GM23338 (cell line): Measurements from ENCODE around the gene CLPTM1L.

ENCODE experiments used
- CREB1 ChIP-seq: fragments of 250-450 bp; sonication (Bioruptor Pico); IDR thresholded peaks from 2 replicates; pipeline ENCODE4 v1.5.0; 2020; ENCODE audit warnings: low read depth, mild to moderate bottlenecking, moderate library complexity
- CTCF ChIP-seq, 2 experiments: fragments of 200-600 bp in 1 of 2; sonication (generic) in 1 of 2; conservative IDR thresholded peaks; 2 replicates each; pipeline versions ENCODE4 v1.5.1 to v1.6.1; 2016 to 2017; ENCODE audit warnings: antibody characterized with exemption in 2 of 2, low read depth in 2 of 2, mild to moderate bottlenecking in 2 of 2, moderate library complexity in 1 of 2
- EZH2 ChIP-seq: fragments of 200-600 bp; sonication (generic); IDR thresholded peaks from one replicate; pipeline ENCODE4 v1.8.0; 2017; ENCODE audit warnings: antibody characterized with exemption, mild to moderate bottlenecking, low read depth; ENCODE audit not compliant: unreplicated experiment
- EZH2phosphoT487 ChIP-seq: fragments of 200-600 bp; sonication (generic); IDR thresholded peaks from one replicate; pipeline ENCODE4 v1.8.1; 2018; ENCODE audit warnings: antibody characterized with exemption; ENCODE audit not compliant: unreplicated experiment
- JUNB ChIP-seq: IDR thresholded peaks from one replicate; pipeline ENCODE4 v1.6.1; 2016; ENCODE audit warnings: antibody characterized with exemption; ENCODE audit not compliant: unreplicated experiment
- NANOG ChIP-seq: IDR thresholded peaks from 2 replicates; pipeline ENCODE4 v1.6.1; 2016; ENCODE audit warnings: antibody characterized with exemption, borderline replicate concordance
- POLR2AphosphoS5 ChIP-seq: IDR thresholded peaks from 2 replicates; pipeline ENCODE4 v1.6.1; 2016; ENCODE audit warnings: antibody characterized with exemption, low read depth
- STAT1 ChIP-seq: IDR thresholded peaks from one replicate; pipeline ENCODE4 v1.6.1; 2016; ENCODE audit warnings: antibody characterized with exemption; ENCODE audit not compliant: unreplicated experiment
- ZNF114 ChIP-seq: fragments of 250-450 bp; sonication (Bioruptor Pico); IDR thresholded peaks from 2 replicates; pipeline ENCODE4 v1.5.0; 2020; ENCODE audit warnings: mild to moderate bottlenecking, moderate library complexity
- ZNF331 ChIP-seq: fragments of 250-450 bp; sonication (Bioruptor Pico); IDR thresholded peaks from 2 replicates; pipeline ENCODE4 v1.5.0; 2020; ENCODE audit warnings: low read depth, mild to moderate bottlenecking, moderate library complexity
- TF ChIP-seq, protein P1 (sequence below): IDR thresholded peaks from 2 replicates; pipeline ENCODE4 v1.6.1; 2016; ENCODE audit warnings: antibody characterized with exemption
- TF ChIP-seq, protein P2 (sequence below): IDR thresholded peaks from one replicate; pipeline ENCODE4 v1.6.1; 2018; ENCODE audit warnings: antibody characterized with exemption; ENCODE audit not compliant: unreplicated experiment
- TF ChIP-seq, protein P3 (sequence below): fragments of 250-450 bp; sonication (Bioruptor Pico); IDR thresholded peaks from 2 replicates; pipeline ENCODE4 v1.5.0; 2020; ENCODE audit warnings: mild to moderate bottlenecking, moderate library complexity

GRCh38 chr5:1298067-1298551 is 46.8 kb downstream of the CLPTM1L start:
- TF ChIP-seq CTCF (conservative IDR thresholded peaks at IDR 0.05; ENCODE audit: low read depth in 2 of 2) (no peak), ZNF331 (CRISPR knock-in tag) (no peak), EZH2 (no peak), EZH2phosphoT487 (no peak), JUNB (no peak), POLR2AphosphoS5 (no peak), STAT1 (no peak), NANOG (no peak), ZNF114 (no peak), CREB1 (CRISPR knock-in tag) (no peak)
- TF ChIP-seq, protein P1, sequence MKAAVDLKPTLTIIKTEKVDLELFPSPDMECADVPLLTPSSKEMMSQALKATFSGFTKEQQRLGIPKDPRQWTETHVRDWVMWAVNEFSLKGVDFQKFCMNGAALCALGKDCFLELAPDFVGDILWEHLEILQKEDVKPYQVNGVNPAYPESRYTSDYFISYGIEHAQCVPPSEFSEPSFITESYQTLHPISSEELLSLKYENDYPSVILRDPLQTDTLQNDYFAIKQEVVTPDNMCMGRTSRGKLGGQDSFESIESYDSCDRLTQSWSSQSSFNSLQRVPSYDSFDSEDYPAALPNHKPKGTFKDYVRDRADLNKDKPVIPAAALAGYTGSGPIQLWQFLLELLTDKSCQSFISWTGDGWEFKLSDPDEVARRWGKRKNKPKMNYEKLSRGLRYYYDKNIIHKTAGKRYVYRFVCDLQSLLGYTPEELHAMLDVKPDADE: no peak
- TF ChIP-seq, protein P2, sequence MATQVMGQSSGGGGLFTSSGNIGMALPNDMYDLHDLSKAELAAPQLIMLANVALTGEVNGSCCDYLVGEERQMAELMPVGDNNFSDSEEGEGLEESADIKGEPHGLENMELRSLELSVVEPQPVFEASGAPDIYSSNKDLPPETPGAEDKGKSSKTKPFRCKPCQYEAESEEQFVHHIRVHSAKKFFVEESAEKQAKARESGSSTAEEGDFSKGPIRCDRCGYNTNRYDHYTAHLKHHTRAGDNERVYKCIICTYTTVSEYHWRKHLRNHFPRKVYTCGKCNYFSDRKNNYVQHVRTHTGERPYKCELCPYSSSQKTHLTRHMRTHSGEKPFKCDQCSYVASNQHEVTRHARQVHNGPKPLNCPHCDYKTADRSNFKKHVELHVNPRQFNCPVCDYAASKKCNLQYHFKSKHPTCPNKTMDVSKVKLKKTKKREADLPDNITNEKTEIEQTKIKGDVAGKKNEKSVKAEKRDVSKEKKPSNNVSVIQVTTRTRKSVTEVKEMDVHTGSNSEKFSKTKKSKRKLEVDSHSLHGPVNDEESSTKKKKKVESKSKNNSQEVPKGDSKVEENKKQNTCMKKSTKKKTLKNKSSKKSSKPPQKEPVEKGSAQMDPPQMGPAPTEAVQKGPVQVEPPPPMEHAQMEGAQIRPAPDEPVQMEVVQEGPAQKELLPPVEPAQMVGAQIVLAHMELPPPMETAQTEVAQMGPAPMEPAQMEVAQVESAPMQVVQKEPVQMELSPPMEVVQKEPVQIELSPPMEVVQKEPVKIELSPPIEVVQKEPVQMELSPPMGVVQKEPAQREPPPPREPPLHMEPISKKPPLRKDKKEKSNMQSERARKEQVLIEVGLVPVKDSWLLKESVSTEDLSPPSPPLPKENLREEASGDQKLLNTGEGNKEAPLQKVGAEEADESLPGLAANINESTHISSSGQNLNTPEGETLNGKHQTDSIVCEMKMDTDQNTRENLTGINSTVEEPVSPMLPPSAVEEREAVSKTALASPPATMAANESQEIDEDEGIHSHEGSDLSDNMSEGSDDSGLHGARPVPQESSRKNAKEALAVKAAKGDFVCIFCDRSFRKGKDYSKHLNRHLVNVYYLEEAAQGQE: no peak
- TF ChIP-seq, protein P3, sequence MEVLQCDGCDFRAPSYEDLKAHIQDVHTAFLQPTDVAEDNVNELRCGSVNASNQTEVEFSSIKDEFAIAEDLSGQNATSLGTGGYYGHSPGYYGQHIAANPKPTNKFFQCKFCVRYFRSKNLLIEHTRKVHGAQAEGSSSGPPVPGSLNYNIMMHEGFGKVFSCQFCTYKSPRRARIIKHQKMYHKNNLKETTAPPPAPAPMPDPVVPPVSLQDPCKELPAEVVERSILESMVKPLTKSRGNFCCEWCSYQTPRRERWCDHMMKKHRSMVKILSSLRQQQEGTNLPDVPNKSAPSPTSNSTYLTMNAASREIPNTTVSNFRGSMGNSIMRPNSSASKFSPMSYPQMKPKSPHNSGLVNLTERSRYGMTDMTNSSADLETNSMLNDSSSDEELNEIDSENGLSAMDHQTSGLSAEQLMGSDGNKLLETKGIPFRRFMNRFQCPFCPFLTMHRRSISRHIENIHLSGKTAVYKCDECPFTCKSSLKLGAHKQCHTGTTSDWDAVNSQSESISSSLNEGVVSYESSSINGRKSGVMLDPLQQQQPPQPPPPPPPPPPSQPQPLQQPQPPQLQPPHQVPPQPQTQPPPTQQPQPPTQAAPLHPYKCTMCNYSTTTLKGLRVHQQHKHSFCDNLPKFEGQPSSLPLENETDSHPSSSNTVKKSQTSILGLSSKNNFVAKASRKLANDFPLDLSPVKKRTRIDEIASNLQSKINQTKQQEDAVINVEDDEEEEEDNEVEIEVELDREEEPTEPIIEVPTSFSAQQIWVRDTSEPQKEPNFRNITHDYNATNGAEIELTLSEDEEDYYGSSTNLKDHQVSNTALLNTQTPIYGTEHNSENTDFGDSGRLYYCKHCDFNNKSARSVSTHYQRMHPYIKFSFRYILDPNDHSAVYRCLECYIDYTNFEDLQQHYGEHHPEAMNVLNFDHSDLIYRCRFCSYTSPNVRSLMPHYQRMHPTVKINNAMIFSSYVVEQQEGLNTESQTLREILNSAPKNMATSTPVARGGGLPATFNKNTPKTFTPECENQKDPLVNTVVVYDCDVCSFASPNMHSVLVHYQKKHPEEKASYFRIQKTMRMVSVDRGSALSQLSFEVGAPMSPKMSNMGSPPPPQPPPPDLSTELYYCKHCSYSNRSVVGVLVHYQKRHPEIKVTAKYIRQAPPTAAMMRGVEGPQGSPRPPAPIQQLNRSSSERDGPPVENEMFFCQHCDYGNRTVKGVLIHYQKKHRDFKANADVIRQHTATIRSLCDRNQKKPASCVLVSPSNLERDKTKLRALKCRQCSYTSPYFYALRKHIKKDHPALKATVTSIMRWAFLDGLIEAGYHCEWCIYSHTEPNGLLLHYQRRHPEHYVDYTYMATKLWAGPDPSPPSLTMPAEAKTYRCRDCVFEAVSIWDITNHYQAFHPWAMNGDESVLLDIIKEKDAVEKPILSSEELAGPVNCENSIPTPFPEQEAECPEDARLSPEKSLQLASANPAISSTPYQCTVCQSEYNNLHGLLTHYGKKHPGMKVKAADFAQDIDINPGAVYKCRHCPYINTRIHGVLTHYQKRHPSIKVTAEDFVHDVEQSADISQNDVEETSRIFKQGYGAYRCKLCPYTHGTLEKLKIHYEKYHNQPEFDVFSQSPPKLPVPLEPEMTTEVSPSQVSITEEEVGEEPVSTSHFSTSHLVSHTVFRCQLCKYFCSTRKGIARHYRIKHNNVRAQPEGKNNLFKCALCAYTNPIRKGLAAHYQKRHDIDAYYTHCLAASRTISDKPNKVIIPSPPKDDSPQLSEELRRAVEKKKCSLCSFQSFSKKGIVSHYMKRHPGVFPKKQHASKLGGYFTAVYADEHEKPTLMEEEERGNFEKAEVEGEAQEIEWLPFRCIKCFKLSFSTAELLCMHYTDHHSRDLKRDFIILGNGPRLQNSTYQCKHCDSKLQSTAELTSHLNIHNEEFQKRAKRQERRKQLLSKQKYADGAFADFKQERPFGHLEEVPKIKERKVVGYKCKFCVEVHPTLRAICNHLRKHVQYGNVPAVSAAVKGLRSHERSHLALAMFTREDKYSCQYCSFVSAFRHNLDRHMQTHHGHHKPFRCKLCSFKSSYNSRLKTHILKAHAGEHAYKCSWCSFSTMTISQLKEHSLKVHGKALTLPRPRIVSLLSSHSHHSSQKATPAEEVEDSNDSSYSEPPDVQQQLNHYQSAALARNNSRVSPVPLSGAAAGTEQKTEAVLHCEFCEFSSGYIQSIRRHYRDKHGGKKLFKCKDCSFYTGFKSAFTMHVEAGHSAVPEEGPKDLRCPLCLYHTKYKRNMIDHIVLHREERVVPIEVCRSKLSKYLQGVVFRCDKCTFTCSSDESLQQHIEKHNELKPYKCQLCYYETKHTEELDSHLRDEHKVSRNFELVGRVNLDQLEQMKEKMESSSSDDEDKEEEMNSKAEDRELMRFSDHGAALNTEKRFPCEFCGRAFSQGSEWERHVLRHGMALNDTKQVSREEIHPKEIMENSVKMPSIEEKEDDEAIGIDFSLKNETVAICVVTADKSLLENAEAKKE (CRISPR knock-in tag): no peak
